MM.1S (cell line): Measurements from ENCODE around the gene M6PR.

ENCODE experiments used
- EZH2 ChIP-seq: fragments of 300-600 bp; sonication (generic); optimal IDR thresholded peaks from 2 replicates; pipeline ENCODE3; 2017; ENCODE audit warnings: low read depth, mild to moderate bottlenecking, antibody characterized with exemption, low read length, mixed read lengths
- EZH2phosphoT487 ChIP-seq: fragments of 300-600 bp; sonication (generic); IDR thresholded peaks from 2 replicates; pipeline ENCODE4 v1.6.1; 2018; ENCODE audit warnings: antibody characterized with exemption, low read length
- TF ChIP-seq, protein P1 (sequence below): fragments of 300-600 bp; sonication (generic); IDR thresholded peaks from 2 replicates; pipeline ENCODE4 v1.5.1; 2016; ENCODE audit warnings: antibody characterized with exemption, low read length, mixed read lengths

DNA sequence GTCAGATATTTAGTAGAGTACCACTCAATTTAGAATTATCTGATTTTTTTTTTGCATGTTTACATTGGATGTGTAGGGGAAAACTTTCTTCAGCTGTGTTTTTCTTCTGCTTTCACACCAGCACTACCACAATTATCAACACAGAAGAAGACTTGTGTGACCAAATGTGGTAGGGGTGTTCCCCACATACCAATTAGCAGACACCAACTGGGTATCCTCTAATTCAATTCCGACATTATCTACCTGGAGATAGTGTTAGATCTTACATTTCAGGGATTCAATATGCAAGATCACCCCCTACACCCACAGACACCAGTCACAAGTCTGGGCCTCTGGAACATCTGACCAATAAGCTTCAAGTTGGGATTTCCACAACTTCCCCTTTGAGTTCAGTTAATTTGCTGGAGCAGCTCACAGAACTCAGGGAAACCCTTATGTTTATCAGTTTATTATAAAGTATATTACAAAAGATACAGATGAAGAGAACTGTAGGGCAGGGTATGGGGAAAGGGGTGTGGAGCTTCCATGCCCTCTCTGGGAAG lies 35.8 kb upstream of the M6PR start:
- TF ChIP-seq, protein P1, sequence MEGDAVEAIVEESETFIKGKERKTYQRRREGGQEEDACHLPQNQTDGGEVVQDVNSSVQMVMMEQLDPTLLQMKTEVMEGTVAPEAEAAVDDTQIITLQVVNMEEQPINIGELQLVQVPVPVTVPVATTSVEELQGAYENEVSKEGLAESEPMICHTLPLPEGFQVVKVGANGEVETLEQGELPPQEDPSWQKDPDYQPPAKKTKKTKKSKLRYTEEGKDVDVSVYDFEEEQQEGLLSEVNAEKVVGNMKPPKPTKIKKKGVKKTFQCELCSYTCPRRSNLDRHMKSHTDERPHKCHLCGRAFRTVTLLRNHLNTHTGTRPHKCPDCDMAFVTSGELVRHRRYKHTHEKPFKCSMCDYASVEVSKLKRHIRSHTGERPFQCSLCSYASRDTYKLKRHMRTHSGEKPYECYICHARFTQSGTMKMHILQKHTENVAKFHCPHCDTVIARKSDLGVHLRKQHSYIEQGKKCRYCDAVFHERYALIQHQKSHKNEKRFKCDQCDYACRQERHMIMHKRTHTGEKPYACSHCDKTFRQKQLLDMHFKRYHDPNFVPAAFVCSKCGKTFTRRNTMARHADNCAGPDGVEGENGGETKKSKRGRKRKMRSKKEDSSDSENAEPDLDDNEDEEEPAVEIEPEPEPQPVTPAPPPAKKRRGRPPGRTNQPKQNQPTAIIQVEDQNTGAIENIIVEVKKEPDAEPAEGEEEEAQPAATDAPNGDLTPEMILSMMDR = no peak
- TF ChIP-seq EZH2phosphoT487 (no peak), EZH2 (no peak)
